SH-SY5Y (cell line): ENCODE data around the gene TMEM51.

ENCODE experiments used
- GATA2 ChIP-seq: IDR thresholded peaks from 2 replicates; pipeline ENCODE4 v1.6.1; 2011; ENCODE audit warnings: mild to moderate bottlenecking, low read depth, low read length
- GATA3 ChIP-seq: IDR thresholded peaks from 2 replicates; pipeline ENCODE4 v1.6.1; 2011; ENCODE audit warnings: low read depth, mild to moderate bottlenecking, low read length, moderate library complexity

TMEM51 gene

DNA sequence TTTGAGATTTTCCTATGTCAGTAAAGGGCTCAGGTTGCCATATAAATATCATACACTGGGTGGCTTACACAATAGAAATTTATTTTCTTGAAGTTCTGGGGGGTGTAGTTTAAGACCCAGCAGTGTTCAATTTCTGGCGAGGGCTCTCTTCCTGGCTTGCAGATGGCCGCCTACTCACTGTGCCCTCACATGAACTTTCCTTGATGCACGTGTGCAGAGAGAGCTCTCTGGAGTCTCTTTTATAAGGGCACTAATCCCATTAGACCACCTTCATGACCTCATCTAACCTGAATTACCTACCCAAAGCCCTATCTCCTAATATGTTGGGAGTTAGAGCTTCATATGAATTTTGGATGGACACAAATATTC, 21.1 kb downstream of the TMEM51 start:
- TF ChIP-seq GATA3, result no peak
- TF ChIP-seq GATA2, result no peak

- TF ChIP-seq GATA2 (no peak), GATA3 (no peak)
Measured at GRCh38 chr1:15176120-15176519, 22.6 kb downstream of the TMEM51 start.

DNA sequence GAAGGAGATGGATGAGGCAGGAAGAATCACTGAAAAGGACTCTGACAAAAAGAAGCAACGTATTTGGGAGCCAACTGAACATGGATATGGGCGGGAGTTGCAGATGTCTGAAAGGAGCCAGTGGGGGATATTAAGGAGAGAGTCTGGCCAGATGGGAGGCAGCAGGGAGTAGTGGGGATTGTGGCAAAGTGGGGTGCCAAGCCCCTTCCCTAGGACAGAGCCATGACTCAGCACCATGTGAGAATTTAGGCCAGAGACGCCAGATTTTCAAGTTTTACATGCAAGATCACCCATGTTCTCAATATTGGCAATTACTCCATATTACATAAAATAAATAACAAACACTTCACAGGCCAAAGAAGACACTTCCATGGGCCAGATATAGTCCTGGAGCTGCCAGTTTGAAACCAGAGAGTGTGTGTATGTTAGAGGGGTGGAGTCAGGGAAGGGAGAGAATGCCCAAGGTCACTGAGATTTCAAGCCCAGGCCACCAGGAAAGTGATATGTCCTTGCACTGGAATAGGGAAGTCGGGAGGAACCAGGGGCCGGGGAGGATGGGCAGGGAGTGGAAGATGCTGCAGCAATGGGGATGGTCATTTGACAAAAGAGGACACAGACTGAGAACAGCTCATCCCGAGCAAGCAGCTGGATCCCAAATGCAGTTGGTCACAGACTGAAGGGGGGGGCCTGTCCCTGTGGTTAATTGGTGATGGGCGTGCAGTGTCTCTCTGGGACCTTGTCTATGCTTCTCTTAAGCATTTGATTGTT, 23.5 kb downstream of the TMEM51 start:
- no peak for TF ChIP-seq GATA2
- no peak for TF ChIP-seq GATA3

DNA sequence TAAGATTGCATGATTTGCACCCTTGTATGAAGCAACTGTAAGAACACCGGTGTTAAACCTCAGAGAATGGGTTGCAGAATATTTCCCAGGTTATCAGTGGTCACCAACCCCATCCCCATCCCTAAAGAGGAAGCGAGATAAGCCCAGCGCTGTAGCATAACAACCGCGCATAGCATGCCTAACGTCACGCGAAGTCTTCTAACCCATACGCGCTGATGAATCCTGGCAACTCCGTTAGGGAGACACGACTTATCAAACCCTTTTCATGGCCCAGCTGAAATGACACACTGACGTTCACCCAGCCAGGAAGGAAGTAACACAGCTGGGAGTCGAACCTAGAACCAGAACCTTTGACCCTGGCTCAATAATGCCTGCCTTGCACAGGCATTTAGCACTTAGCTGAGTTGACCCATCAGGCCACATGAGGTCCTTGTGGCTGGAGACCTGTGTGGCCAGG, 24.2 kb downstream of the TMEM51 start:
- TF ChIP-seq GATA3 (no peak), GATA2 (no peak)

DNA sequence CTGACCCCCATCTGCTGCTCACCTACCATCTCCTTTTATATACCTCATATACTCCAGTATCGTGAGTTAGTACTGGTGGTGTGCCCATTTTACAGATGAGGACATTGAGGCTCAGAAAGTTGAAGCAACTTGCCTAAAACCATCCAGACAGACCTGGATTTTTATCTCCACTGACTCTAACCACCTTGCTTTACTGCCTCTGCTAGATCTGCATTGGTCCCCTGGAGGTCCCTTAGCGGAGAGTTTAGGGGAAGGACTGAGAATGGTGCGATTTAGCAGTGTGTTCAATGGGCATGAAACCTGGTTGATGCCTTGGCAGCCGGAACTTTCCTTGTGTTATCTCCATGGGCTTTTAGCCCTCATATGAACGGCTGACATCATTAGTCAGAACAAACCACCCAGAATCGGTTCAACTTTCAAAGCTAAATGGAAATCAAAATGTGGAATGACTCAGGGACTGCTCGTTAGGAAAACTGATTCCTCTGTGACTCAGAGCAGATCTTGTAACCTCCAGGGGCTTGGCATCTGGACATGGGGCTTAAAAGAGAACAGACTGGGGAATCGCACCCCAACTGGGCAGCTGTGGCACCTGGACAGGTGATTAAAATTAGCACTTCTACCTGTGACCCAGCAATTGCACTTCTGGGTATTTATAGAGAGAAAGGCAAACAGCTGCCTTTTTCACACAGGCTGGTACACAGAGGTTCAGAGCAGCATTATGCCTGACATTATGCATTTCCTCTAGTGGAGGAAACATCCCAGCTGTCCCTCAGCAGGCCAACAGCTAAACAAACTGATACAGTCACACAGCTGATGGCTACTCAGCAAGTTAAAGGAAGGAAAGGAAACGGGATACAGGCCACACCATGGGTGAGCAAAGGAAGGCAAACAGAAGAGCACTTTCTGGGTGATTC, 25.3 kb downstream of the TMEM51 start:
- TF ChIP-seq GATA3 (no peak), GATA2 (no peak)

DNA sequence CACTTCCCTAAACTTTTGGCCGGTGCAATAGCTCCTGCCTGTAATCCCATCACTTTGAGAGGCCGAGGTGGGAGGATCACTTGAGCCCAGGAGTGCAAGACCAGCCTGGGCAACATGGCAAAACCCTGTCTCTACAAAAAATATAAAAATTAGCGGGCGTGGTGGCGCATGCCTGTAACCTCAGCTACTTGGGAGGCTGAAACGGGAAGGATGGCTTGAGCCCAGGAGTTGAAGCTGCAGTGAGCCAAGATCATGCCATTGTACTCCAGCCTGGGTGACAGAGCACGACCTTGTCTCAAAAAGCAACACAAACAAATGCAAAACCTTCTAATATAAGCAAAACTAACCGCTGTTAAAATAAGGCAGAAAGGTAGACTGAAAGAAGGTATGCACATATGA, 25.9 kb downstream of the TMEM51 start:
- TF ChIP-seq GATA2, result no peak
- no peak for TF ChIP-seq GATA3

- no peak for TF ChIP-seq GATA2
- no peak for TF ChIP-seq GATA3
Measured at GRCh38 chr1:15180189-15180588, 26.6 kb downstream of the TMEM51 start.

- TF ChIP-seq GATA3, result no peak
- no peak for TF ChIP-seq GATA2
Measured at GRCh38 chr1:15180945-15181523, 27.5 kb downstream of the TMEM51 start.

GRCh38 chr1:15181564-15181963, 28.0 kb downstream of the TMEM51 start:
- no peak for TF ChIP-seq GATA3
- no peak for TF ChIP-seq GATA2

DNA sequence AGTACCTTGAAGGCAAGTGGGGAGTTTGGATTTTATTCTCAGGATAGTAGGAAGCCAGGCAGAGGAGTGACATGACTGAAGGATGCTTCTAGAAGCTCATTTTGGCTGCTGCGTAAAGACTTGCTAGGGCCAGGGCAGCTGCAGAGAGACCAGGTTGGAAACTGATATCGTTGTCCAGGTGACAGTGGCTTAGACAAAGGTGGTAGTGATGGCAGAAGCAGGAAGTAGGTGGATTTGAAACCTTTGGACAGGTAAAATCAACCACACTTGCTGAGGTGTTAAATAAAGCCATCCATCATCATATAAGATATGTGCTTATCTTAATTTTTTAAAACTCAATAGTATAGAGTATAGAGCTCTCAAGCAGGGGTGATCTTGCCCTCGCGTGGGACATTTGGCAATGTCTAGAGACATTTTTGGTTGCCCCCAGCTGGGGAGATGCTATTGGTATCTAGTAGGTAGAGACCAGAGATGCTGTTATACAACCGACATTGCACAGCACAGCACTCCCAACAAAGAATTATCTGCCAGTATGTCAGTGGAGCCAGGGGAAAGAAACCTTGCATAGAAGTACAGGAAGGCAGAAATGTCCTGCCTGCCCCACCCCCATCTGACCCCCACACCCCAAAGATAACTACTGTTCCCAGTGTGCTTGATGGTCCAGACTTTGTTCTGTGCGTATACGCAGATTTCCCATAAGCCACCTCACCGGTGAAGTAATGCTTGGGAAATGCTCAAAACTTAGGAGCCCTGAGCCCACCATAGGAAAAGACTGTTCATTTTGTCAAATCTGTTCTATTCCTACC, 31.1 kb downstream of the TMEM51 start:
- TF ChIP-seq GATA3 (no peak), GATA2 (no peak)

DNA sequence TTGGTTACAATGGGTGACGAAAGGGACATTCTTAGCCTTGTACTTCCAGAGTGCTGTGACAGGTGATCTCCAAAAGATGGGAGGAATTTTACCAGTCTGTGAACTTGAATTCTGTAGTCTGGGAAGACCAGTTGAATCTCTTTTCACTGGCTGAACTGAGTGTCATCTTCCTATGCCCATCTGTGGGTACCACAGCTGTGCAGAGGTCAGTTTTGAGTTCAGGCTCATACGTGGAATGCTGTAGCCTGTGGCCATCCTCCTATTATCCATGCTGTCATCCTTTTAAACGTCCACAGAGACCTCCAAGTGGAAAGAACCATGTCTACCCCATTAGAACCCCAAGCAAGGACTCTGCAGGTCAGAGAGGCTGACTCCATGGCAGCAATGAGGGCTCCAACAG, 32.1 kb downstream of the TMEM51 start:
- TF ChIP-seq GATA3, result no peak
- no peak for TF ChIP-seq GATA2

DNA sequence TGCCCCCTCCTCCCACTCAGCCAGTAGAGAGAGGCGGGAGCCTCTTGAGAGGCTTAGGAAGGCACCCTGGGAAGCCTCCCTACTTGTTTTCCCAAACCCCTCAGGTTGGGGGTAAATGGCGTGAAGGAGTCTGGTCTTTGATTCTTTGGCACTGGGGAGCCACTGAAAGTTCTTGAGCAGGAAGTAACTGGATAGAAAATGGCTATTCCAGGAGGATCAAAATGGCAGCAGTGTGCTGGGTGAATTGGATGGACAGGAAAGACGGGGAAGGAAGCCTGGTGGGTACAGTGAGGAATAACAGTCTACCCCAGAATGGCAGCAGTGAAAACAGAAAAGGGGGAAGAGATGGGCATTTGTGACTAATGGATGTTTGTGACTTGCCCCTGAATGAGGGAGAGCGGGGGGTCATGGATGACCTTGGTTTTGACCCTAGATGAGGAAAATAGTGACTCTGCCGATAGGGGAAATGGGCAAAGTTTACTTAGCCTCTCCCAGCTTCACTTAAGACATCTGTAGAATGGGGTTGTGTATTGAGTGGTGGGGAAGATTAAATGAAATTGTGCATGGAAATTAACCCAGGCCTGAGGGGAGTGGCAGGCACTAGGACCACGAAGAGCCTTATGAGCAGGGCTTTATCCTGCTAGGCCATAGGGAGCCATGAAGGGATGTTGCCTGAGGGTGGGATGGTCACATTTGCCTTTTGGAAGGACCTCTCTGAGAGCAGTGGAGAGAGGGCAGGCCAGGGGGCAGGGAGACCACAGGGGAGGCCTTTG, 32.7 kb downstream of the TMEM51 start:
- no peak for TF ChIP-seq GATA2
- no peak for TF ChIP-seq GATA3

DNA sequence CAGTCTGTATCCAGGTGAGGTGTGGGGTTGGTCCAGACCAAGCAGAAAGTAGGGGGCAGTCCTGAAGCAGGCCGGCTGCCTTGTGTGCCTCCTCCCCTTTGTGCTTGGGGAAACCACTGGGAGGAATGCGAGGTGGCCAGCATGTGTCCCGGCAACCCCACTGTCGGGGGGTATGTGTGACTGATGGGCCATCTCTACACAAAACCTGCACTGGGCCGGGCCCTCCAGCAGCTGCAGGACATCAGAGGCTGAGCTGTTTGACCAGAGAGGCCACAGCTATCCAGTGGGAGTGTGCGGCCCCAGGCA, 33.3 kb downstream of the TMEM51 start:
- TF ChIP-seq GATA2, result no peak
- no peak for TF ChIP-seq GATA3
